GM18870 (cell line): ENCODE data around the gene NYAP2.
A peak's percentile ranks its signal among the peaks of the same experiment; 100 is the strongest.

ENCODE experiments used
- ATAC-seq: cut with Tn5 transposase; IDR thresholded peaks from one replicate; pipeline ENCODE4 v1.9.1; 2021; ENCODE audit warnings: moderate library complexity; ENCODE audit not compliant: unreplicated experiment

Gene NYAP2

DNA sequence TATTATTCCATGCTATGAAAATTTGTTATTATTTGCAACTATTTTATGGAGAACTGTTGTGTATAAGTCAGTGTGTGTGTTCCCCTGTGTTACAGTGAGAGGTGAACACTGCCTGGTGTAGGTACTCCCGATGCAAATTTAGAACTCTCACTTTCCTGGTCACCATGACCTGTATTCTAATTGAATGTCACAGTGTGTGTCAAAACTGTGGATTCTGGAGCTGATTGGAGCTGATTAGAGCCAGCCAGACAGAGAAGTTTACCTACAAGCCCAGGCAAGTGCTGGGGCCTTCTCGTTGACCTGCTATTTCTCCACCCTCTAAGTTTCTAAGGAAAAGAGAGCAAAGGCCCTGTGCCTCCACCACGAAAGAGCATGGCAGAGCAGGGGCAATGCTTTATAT lies 216.0 kb downstream of the NYAP2 start:
- ATAC-seq = no peak

DNA sequence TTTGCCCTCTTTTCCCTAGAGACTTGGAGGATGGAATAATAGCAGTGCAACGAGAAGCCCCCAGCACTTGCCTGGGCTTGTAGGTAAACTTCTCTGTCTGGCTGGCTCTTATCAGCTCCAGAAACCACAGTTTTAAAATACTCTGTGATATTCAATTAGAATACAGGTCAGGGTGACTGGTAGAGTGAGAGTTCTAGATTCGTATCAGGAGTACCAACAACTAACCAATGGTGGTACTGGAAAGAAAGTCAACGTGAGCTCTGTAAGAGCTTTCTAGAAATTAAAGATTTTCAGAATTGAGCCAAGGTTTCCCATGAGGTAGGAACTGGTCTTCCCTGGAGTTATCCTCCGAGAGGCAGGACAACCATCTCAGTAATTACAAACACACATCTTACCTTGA lies 216.9 kb downstream of the NYAP2 start:
- no peak for ATAC-seq

DNA sequence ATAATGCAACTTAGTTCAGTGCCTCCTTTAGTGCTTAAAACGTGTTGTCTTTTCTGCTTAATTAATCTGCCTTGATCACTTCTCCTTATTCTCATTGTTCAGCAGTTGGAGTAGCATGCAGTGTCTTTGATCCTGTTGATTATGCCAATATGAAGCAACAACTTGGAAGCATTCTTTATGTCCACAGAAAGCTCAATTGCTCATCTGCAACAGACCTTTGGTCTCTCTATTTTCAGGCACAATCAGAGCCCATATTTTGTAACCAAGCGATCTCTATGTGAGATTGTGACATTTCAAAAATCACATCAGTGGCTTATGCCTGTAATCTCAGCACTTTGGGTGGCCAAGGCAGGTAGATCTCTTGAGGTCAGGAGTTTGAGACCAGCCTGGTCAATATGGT lies 217.3 kb downstream of the NYAP2 start:
- no peak for ATAC-seq

DNA sequence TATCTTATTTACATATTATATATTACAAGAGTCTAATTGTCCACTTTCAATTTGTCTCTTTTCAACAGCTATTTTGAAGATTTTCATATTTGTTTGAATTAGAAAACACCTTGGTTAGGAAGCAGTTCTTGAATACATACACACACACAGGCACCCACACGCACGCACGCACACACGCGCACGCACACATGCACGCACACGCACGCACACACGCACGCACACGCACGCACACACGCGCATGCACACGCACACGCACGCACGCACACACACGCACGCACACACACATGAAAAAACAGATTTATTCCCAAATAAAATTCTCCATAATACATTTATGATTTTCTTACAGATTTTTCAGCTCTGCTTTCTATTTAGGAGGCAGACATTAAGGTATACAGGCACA lies 220.7 kb downstream of the NYAP2 start:
- no peak for ATAC-seq

DNA sequence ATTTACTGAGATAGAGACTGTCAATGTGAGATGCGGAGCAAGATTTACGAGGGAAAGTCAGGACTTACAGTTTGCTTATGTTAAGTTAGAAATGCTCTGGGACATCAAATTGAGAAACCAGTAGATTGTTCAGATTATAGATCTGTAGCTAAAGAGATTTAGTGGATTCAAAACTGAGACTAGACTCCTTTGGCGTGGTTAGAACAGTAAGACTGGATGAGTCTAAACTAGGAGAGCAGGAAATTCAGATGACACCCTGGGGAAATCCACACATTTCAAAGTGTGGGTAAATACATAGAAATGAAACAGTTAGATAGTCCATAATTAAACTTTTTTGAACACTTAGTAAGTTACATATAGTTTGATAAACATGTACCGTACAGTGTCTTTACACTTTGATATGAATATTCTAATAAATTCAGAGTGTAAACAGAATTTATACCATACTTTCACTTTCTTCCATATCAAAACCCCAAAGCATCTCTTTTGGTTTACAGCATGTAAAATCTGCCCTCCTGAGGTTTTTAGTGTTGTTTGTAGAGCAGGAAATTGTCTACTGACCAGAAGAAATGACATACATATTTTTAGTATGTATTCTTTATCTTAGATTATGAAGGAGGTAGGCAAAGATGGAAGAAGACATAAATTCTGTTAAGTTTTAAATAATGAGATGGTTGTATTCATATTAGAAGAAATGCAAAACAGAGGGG lies 231.5 kb downstream of the NYAP2 start:
- ATAC-seq = no peak

DNA sequence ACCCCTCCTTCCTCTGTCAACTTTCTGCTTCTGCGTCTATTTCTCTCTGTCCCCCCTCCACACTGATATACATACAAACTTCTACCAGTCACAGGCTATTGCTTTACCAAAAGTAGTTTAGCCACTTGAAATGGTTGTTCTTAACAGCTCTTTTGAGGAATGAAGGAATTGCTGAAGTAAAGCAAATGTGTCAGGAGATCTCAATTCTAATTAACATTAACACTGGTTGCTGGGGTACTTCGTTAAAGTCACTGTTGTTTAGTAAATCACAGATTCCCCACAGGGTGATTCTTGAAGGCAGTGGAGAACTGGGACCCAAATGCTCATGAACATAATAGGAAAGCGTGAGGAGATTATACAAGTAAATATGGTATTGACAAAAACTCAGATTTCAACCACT lies 232.8 kb downstream of the NYAP2 start:
- ATAC-seq = no peak

DNA sequence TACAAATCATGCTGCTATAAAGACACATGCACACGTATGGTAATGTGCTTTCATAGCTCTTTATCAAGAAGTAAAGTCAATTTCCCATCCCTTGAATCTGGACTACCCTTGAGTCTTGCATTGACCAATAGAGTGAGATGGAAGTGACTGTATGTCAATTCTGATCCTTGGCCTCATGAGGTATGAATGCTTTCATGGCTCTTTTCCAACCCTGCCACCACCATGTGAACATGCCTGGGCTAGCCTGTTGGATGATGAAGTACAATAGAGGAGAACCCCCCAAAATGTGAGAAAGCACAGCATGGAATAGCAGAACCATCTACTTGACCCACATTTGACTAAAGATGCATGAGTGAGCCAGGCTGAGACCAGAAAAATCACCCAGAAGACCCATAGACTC lies 237.0 kb downstream of the NYAP2 start:
- no peak for ATAC-seq

DNA sequence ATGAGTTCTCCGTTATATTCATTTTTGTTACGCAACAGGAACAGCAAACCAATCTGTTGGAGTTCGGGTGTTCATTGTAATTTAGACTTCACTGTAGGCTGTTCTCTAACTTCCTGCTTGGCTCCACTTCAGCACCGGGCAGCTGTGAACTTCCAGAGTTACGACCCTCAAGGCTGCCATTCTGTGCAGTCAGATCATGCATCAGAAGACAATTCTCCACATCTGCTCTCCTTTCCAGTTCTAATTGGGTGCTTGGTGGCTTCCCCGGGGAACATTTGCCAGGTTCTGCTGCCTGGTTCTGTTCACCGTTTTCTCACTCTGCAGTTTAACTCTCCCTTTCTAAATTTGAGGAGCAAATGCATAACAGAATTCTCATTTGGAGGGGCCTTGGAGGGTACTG lies 237.7 kb downstream of the NYAP2 start:
- no peak for ATAC-seq

DNA sequence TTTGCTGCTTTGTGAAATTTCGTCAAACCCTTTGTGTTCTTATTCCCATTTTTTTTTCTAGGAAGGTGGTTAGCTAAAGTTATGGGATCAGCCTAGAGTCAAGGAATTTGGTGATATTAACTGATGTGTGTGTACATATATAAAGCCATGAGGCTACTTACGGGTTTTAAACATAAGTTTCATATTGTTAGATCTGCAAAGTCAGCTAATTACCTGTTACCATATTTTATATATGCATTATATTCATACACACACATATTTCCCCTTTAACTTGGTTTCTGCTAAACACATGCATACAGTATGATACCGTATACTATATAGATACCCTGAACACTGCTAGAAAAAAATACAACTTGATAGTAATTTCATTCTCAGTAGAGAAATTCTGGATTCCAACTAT lies 241.0 kb downstream of the NYAP2 start:
- ATAC-seq = no peak

DNA sequence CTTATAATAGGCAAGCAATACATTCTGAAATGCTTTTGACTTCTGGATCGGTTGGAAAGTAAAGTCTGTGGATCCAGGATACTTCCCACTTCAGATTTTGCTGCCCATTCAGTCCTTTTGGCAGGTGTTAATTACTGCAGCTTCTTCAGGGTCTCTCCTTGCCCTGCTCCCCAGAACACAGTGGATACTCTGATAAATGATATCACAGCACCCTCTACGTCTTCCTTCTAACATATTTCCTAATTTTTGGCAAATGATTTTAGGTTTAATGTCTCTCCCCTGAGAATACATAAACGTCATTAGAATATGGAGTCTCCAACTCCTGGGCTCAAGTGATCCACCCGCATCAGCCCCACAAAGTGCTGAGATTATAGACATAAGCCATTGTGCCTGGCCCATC lies 249.8 kb downstream of the NYAP2 start:
- no peak for ATAC-seq

DNA sequence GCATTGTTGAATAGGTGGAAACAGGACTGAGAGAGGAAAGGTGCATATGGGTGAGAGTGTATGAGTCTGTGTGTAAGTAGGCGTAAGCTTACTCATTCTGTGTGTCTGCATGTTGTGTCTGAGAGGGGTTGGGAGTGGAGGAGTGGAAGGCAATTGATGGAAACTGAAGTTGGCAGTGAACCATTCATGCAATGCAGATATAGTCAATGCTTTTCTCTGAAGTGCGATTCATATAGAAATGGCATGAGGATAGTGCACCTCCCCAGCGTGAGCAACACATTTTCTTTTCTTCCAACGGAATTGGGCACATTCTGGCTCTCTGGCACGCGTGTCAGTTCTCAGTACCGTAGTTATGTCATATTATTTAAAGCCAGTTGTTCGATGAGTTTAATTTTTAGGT lies 250.5 kb downstream of the NYAP2 start:
- ATAC-seq = no peak

DNA sequence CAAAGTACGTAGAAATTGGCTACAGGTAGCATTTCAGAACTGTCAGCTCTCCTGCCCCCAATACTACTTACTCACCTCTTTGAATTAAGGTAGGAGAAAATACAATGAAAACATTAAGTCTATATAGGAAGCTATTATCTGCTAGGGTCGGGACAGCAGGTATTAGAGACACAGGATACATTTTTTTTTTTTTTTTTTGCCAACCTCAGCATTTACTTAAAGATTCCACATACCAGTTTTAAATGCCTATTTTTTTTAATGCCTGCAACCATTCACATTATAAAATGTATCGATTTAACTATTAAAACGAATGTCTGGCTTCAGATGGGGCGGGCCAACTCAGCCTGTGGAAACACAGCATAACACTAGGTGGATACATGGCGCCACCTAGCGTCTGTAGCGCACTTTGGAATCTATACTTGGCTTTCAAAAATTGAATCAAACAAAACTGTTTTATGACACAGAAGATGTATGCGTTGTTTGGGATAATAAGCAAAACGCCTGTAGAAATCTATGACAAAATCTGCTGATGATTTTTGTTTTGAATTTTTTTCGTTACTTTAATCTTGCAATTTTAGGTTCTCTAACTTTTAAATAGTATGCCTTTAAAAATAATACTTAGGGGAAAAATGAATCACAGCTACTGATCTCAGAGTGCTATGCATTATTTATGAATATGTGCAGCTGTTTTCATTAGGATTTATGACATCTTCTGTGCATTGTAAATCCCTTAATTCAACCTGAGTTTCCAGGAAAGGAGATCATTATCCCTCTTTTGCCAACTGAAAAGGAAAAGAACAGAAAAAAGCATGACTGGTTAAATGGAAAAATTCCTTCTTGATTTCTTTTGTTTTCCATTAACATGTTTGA lies 261.0 kb downstream of the NYAP2 start:
- ATAC-seq = peak; percentile 90

DNA sequence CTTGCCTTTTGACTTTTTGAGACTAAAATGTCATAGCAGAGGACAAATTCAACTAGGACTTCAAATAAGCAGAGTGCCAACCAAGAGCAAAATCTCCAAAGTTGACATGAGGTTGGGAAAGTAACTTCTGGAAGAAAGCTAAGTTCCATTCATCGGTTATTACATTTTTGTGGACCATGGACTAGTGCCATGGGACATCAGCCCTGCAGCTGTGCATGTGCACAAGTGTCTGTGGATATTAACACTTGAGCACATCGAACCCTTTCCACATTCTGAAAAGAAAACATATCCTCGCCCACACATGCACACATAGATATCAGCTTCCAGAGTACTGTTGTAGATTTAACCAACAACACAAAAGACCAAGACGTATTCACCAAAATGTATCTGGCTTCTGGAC lies 262.6 kb downstream of the NYAP2 start:
- no peak for ATAC-seq

DNA sequence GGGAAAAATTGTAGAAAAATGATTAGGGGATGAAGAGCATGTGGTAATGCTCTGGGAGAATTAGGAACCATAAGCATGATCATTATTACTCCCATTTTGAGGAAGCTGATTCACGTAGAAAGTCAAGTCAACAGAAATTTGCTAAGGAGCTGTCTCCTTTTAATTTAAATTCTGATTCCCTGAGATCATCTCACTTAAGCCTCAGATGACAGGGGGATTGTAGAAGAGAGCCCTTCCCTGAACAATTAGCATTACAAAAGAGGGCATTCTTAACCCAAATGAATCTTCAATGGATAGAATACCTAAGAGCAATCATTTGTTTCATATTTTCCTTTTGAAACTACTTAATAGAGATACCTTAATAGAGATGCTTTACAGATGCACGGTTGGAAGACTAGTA lies 267.9 kb downstream of the NYAP2 start:
- no peak for ATAC-seq

DNA sequence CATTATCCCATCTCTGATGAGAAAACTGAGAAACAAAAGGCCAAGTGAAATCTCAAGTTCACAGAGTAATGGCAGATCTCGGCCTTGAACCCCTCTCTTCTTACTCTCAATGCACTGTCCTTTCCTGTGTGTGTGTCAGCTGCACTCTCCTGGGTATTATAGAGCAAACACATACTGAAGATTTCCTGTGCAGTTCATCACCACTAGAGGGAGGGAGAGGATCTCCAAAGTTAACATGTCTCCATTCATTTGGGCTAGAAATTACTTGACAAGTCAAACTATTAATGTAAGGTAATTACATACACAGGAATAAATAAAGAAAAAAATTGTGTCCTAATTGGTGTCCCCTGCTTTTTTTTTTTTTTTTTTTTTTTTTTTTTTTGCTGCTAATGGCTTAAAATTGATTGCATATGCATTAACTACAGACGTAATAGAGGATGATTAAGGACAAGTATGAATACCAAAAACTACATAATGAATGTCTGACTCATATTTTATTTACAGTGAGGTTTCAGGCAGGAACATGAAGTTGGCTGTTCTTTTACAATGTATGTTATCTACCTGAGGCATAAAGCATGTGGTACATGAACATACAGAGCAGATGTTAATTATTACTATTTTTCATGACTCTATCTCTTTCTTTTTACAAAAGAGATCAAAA lies 269.2 kb downstream of the NYAP2 start:
- ATAC-seq = peak; percentile 90

DNA sequence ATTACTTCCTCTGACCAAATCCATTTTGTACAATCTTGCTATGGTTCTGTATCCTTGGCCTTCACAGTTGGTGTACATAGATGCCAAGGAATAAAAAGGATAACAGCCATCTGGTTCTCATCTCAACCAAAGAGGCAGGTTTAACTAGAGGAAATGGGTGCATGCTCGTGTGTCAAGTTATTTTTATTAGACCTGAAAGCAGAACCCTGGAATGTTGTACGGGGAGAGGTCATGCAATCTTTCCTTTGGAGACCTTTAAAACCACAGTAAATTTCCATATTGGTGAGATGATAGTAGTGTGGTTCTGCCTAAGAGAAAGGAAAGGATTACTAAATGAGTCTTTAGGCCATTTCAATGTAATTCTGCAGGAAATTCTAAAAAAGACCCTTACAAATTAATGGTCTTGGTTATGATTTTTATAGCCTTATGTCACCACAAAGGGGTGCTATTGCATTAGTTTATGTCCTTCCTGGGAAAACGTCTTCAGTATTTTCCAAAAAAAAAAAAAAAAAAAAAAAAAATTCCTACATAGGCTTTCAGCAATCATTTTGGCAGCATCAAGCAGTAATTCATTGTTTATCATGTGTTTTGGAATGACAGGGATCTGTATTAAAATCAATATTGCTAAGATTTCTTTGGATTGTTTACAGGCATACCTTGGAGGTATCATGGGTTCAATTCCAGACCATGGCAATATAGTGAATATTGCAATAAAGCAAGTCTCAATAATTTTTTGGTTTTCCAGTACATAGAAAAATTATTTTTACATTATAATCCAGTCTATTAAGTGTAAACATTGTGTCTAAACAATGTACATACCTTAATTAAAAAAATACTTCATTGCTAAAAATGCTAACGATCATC lies 270.8 kb downstream of the NYAP2 start:
- ATAC-seq = no peak

DNA sequence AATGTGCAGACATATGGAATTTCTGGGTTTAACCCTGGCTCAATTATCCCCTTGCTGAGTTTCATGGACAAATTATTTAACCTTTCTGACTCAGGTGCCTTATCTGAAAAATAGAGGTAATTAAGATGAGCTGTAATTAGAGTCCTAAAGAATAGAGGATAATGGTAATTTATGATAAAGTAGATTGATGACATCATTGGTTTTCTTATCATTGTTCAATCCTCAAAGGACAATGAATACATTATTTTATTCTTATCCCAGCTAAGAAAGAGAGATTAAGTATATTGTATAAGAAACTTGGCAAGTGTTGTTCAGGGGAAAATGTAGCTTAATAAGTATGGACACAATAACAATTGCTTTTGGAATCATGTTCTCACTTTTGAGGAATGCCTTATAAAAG lies 279.3 kb downstream of the NYAP2 start:
- ATAC-seq = no peak

DNA sequence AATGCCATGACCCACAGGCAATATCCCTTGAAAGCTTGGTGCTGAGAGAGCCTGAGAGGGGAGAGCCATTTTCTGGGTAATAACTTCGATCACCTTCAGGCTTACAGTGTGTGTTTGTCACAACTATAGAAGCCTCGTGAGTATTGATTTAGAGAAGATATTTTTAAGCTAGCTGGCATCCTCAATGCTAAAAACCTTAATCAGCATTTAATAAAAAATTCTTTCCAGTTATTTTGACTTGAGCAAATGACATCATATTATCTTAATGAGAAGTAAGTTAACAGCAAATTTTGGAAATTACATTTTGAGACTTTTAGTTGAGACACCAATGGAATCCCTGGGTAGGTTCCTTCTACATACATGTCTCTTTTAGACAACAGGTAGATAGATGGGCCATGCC lies 283.7 kb downstream of the NYAP2 start:
- ATAC-seq = no peak

DNA sequence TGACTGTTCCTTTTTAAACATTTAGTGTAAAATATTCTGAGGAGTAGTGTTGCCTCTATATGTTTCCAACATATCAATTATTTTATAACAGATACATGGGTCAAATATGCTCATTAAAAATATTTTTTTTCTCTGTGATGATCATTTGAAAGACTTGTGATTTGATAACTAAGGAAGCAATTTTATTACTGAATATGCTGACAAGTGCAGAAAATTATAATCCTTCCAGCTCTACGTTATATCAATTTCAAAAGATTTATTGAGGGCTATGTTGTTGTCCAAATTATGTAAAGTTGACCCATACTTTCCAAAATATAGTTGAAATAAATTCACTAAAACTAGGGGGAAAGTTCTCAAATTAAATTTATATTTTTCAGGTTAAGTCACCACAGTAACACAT lies 290.6 kb downstream of the NYAP2 start:
- no peak for ATAC-seq

DNA sequence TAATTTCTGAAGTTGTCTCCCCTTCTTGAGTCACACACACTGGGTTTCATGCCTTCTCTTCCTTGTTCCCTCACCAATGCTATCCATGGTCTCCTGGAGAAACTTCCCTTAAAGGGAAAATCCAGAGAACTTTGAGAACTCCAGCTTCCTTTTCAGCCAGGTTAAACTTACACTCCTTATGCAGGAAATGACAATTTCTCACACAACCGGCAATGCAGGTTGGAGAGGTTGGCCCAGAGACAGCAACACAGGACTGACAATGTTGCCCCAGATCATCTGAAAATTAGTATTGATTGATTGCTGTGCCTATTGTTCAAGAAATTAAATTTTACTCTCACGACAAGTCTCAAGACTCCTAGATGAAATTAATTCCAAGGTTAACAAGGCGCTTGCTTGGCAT lies 292.2 kb downstream of the NYAP2 start:
- no peak for ATAC-seq

DNA sequence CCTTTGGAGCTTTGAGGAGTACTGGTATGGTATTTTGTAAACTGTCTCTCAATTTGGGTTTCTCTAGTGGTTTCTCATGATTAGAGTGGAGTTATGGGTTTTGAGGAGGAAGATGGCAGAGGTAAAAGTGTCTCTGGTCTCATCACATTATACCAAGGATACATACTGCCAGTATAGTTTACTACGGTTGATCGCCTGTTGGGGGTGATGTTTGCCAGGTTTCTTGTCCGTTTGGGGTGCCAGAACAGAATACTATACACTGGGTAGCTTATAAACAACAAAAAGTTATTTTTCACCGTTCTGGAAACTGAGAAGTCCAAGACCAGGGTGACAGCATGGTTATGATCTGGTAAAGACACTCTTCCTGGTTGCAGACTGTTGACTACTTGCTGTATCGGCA lies 293.7 kb downstream of the NYAP2 start:
- ATAC-seq = no peak
